ENCODE results near the gene TRAPPC2. TPM values are rescaled to one million over a fixed set of nuclear protein-coding genes. Genes with fewer than 3 reads are reported as not detected.

The TRAPPC2 gene
- total RNA-seq, 1 experiment from 2014 or later = 20.8 TPM

DNA sequence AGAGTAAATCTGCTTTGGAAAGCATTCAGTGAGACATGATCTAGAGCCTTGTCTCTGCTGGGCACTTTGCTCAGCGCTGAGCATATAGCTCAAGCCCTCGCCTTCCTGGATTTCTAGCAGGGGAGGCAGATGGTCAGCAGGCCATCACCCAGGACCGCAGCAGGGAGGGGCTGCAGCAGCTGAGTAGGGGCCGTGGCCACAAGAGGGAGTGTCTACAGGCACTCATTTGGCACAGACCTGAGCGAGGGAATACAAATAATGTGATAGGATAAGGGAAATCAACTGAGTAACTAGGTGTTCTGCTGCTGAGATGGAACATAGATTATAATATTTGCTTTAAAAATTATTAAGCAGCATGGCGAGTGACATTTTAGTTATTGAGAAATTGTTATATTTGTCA is 30.3 kb upstream of the TRAPPC2 start:
- intact Hi-C loops (cut with micrococcal nuclease; ENCODE audit: unreplicated experiment) = no loop called here
- H3K27ac Mint-ChIP-seq (ENCODE audit: unreplicated experiment) = no peak overlapping the region
- DNase-seq = no peak
- CTCF ChIA-PET = no interaction called here
- no TSS peak for BruUV-seq (replicated peaks)
- H3K36me3 Mint-ChIP-seq (ENCODE audit: insufficient read depth, unreplicated experiment) = peaks cover 47% of the 10 kb centered on the region
- TF ChIP-seq, protein P1, sequence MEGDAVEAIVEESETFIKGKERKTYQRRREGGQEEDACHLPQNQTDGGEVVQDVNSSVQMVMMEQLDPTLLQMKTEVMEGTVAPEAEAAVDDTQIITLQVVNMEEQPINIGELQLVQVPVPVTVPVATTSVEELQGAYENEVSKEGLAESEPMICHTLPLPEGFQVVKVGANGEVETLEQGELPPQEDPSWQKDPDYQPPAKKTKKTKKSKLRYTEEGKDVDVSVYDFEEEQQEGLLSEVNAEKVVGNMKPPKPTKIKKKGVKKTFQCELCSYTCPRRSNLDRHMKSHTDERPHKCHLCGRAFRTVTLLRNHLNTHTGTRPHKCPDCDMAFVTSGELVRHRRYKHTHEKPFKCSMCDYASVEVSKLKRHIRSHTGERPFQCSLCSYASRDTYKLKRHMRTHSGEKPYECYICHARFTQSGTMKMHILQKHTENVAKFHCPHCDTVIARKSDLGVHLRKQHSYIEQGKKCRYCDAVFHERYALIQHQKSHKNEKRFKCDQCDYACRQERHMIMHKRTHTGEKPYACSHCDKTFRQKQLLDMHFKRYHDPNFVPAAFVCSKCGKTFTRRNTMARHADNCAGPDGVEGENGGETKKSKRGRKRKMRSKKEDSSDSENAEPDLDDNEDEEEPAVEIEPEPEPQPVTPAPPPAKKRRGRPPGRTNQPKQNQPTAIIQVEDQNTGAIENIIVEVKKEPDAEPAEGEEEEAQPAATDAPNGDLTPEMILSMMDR (IDR thresholded peaks at IDR 0.05; ENCODE audit: unreplicated experiment) = no peak
- no peaks in the 10 kb centered on the region for H3K9me3 Mint-ChIP-seq (ENCODE audit: low read depth, unreplicated experiment)
- no peak overlapping the region for H3K4me3 Mint-ChIP-seq (ENCODE audit: low read depth, unreplicated experiment)
- H3K4me1 Mint-ChIP-seq (ENCODE audit: low read depth, unreplicated experiment) = no peaks in the 10 kb centered on the region
- no peaks in the 10 kb centered on the region for H3K27me3 Mint-ChIP-seq (ENCODE audit: unreplicated experiment)

DNA sequence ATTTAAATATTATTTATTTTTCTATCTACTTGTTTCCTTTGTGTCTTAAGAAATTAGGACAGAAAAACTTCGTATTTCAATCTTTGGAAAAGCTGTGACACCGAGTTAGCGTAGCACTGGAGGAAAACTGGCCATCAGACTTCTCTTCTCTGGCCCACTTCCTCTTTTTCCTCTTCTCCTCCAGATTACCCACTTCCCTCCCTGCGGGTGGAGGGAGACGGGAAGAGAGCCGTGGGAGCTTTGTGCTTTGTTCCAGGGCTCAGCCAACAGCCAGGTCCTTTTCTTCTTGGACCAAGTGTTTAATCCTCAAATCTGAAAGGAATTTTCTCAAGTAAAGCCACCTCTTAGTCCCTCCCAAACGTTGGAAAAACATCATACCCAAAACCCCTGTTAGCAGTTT is 29.9 kb upstream of the TRAPPC2 start:
- Mint-ChIP-seq H3K36me3 (ENCODE audit: insufficient read depth, unreplicated experiment) (peaks cover 42% of the 10 kb centered on the region), H3K27ac (ENCODE audit: unreplicated experiment) (no peak overlapping the region), H3K9me3 (ENCODE audit: low read depth, unreplicated experiment) (no peaks in the 10 kb centered on the region), H3K4me1 (ENCODE audit: low read depth, unreplicated experiment) (no peaks in the 10 kb centered on the region), H3K27me3 (ENCODE audit: unreplicated experiment) (no peaks in the 10 kb centered on the region), H3K4me3 (ENCODE audit: low read depth, unreplicated experiment) (no peak overlapping the region)
- DNase-seq = no peak
- intact Hi-C loops (cut with micrococcal nuclease; ENCODE audit: unreplicated experiment) = no loop called here
- BruUV-seq (replicated peaks) = no TSS peak
- TF ChIP-seq, protein P1 (IDR thresholded peaks at IDR 0.05; ENCODE audit: unreplicated experiment) = no peak
- CTCF ChIA-PET = no interaction called here

DNA sequence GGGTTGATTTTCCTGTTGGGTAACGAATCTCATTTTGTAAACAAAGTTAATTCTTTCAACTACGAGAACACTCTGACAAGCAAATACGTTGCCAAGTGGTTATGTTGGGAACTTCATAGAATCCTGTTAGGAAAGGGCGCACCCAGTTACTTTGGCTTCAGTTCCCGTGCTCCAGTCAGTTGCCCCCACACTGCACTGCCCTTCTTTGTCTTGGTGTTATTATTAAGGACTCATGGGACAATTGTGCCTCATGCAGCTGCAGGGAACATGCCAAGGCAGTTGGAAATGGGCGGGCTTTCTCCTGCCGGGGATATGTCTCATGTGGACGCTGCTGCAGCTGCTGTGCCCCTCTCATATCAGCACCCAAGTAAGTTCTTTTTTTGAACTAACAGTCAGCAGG is 29.1 kb upstream of the TRAPPC2 start:
- BruUV-seq (replicated peaks) = no TSS peak
- Mint-ChIP-seq H3K36me3 (ENCODE audit: insufficient read depth, unreplicated experiment) (peaks cover 36% of the 10 kb centered on the region), H3K9me3 (ENCODE audit: low read depth, unreplicated experiment) (no peaks in the 10 kb centered on the region), H3K4me3 (ENCODE audit: low read depth, unreplicated experiment) (no peak overlapping the region), H3K27me3 (ENCODE audit: unreplicated experiment) (no peaks in the 10 kb centered on the region), H3K4me1 (ENCODE audit: low read depth, unreplicated experiment) (no peaks in the 10 kb centered on the region), H3K27ac (ENCODE audit: unreplicated experiment) (no peak overlapping the region)
- DNase-seq = no peak
- intact Hi-C loops (cut with micrococcal nuclease; ENCODE audit: unreplicated experiment) = no loop called here
- CTCF ChIA-PET = no interaction called here
- TF ChIP-seq, protein P1 (IDR thresholded peaks at IDR 0.05; ENCODE audit: unreplicated experiment) = no peak

DNA sequence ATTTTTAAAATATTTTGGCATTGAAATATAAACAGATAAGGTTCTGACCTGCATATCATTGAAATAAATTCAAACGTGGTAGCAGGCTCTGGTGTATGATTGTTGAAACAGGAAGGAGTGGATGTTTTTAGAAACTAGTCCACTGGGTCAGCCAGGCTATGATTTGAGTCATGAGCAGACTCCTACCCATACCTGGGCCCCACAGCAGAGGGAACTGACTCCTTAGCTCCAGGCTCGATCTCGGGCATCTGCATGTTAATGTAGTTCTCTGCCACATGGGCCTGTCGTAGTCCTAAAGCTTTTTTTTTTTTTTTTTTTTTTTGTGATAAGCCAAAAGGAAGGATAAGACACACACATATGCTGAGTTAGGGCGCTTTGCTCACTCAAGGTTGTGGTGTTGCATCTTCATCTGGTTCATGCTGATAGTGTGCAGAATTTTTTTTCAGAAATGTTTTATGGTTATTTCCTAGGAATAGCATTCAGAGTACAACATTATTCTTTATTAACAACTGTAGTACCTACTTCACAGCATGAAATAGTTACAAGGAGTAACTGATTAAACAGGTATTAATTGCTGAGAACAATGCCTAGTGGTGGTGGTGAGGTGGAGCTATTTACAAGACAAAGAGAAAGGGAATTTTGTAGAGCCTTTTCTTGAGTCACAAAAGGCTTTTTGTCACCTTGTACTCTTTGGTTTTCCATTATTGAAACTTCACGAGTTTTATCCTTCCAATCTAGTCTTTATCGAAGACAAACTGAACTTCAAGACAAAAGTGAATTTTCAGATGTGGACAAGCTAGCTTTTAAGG is 27.4 kb upstream of the TRAPPC2 start:
- TF ChIP-seq, protein P1 (IDR thresholded peaks at IDR 0.05; ENCODE audit: unreplicated experiment) = no peak
- Mint-ChIP-seq H3K27me3 (ENCODE audit: unreplicated experiment) (no peaks in the 10 kb centered on the region), H3K9me3 (ENCODE audit: low read depth, unreplicated experiment) (no peaks in the 10 kb centered on the region), H3K4me1 (ENCODE audit: low read depth, unreplicated experiment) (no peaks in the 10 kb centered on the region), H3K36me3 (ENCODE audit: insufficient read depth, unreplicated experiment) (peaks cover 24% of the 10 kb centered on the region), H3K27ac (ENCODE audit: unreplicated experiment) (no peak overlapping the region), H3K4me3 (ENCODE audit: low read depth, unreplicated experiment) (no peak overlapping the region)
- CTCF ChIA-PET = interaction anchor here (1.0 to 1.2 kb wide), 2 partner anchors 9 to 270 kb away, joined by 3 read pairs; no protein-coding TSS in a partner anchor
- no peak for DNase-seq
- intact Hi-C loops (cut with micrococcal nuclease; ENCODE audit: unreplicated experiment) = no loop called here
- no TSS peak for BruUV-seq (replicated peaks)

All from Calu3 (cell line).